Type B pancreatic cell (in vitro differentiated cells): Measurements from ENCODE around the gene RALGPS1. TPM values are rescaled to one million over a fixed set of nuclear protein-coding genes. Genes with fewer than 3 reads are reported as not detected.

Experiments
- DNase-seq: peaks from one replicate; pipeline ENCODE4 v3.0.0; 2021; ENCODE audit warnings: mixed read lengths; ENCODE audit not compliant: unreplicated experiment; ENCODE audit errors: extremely low spot score
- H3K27ac Mint-ChIP-seq: 2 replicates; pipeline ENCODE4 v1.8.0; 2021; ENCODE audit warnings: mild to moderate bottlenecking, mixed read lengths
- H3K27me3 Mint-ChIP-seq: 2 replicates; pipeline ENCODE4 v1.8.0; 2021; ENCODE audit warnings: mixed read lengths
- H3K36me3 Mint-ChIP-seq: 2 replicates; pipeline ENCODE4 v1.8.0; 2021; ENCODE audit warnings: mixed read lengths
- H3K4me1 Mint-ChIP-seq: one replicate; pipeline ENCODE4 v1.8.0; 2021; ENCODE audit warnings: mixed read lengths; ENCODE audit not compliant: unreplicated experiment
- H3K4me3 Mint-ChIP-seq: 2 replicates; pipeline ENCODE4 v1.8.0; 2021; ENCODE audit warnings: mild to moderate bottlenecking, mixed read lengths
- H3K9me3 Mint-ChIP-seq: 2 replicates; pipeline ENCODE4 v1.8.0; 2021; ENCODE audit warnings: mixed read lengths
- total RNA-seq: library from RNA; stranded (reverse); gene quantifications from 2 replicates; pipeline ENCODE4 v1.2.1, GENCODE V29; 2021; ENCODE audit warnings: low replicate concordance
- TF ChIP-seq, protein P1 (sequence below): fragments of 200-600 bp; sonication (generic); conservative IDR thresholded peaks from 2 replicates; pipeline ENCODE4 v1.5.0; 2021; ENCODE audit warnings: antibody characterized with exemption, mild to moderate bottlenecking

Gene RALGPS1
- total RNA-seq, 1 donor from 2014 or later: 16.7 TPM

DNA sequence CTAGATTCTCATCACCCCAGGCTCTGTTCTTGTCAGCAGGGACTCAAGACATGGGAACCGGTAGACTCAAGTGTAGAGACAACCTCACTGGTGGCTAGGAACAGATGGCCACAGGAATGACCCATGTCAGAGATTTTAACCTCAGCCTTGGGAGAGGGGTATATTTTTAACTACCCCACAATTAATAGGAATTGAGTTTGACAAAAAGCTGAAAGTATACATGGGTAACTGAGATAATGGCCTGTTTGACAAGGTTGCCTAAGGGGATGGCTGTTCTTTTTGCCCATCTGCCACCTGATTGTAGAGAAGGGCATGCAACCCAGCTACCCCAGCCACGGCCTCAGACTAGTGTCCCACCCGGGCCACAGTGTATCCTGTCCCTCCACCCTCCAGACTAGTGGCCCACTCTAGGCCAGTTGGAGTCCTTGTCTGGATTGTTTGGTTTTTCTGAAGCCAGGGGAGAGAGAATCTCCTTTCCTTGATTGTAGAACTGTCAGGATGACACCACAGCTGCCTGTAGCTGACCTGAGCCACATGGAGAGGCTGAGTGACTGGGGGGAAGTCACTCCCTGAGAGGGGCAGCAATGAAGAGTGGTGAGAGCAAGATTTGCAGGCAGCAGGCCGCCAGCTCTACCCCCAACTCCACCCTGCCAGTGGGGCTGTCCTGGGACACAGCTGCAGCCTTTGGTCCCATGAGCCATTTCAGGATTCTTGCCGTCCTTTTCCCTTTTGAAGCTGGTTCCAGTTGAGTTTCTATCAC lies 222.5 kb downstream of the RALGPS1 start:
- Mint-ChIP-seq H3K27ac (no peak overlapping the region), H3K4me1 (peaks cover 27% of the 10 kb centered on the region), H3K36me3 (no peaks in the 10 kb centered on the region), H3K27me3 (no peaks in the 10 kb centered on the region), H3K4me3 (no peak overlapping the region), H3K9me3 (no peaks in the 10 kb centered on the region)
- peak; percentile 54 for DNase-seq
- TF ChIP-seq, protein P1, sequence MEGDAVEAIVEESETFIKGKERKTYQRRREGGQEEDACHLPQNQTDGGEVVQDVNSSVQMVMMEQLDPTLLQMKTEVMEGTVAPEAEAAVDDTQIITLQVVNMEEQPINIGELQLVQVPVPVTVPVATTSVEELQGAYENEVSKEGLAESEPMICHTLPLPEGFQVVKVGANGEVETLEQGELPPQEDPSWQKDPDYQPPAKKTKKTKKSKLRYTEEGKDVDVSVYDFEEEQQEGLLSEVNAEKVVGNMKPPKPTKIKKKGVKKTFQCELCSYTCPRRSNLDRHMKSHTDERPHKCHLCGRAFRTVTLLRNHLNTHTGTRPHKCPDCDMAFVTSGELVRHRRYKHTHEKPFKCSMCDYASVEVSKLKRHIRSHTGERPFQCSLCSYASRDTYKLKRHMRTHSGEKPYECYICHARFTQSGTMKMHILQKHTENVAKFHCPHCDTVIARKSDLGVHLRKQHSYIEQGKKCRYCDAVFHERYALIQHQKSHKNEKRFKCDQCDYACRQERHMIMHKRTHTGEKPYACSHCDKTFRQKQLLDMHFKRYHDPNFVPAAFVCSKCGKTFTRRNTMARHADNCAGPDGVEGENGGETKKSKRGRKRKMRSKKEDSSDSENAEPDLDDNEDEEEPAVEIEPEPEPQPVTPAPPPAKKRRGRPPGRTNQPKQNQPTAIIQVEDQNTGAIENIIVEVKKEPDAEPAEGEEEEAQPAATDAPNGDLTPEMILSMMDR: no peak

DNA sequence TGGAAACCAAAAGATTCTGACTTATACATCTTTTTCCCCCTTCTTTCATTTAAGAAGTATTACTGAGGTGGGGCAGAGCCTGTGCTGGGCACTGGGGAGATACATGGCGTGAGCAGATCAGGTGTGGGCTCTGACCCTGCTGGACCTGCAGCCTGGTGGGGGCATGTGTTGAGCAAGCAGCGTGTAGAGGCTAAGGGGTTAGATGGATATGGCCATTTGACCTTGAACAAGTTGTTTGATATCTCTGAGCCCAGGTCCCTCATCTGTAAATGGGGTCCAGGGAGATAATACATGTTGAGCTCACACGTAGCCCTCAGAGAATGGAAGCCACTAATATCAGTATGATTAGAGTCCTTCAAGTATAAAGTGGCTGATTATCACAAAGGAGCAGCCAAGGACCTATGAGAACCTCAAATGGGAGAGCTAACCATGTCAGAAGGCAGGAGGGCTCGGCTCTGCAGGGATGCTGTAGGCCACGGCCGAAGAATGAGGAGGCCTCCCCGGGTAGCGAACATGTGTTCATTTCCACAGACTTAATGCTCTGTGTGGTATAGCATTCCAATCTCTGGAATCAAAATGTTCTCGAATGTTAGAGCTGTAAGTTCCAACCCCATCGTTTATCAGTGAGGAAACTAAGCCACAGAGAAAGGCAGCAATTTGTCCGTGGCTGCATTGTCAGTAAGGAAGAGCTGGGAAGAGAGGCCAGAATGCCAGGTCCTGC lies 223.2 kb downstream of the RALGPS1 start:
- TF ChIP-seq, protein P1: no peak
- no peaks in the 10 kb centered on the region for H3K36me3 Mint-ChIP-seq
- no peak for DNase-seq
- H3K4me1 Mint-ChIP-seq: peaks cover 23% of the 10 kb centered on the region
- no peaks in the 10 kb centered on the region for H3K9me3 Mint-ChIP-seq
- no peak overlapping the region for H3K27ac Mint-ChIP-seq
- H3K4me3 Mint-ChIP-seq: no peak overlapping the region
- no peaks in the 10 kb centered on the region for H3K27me3 Mint-ChIP-seq

DNA sequence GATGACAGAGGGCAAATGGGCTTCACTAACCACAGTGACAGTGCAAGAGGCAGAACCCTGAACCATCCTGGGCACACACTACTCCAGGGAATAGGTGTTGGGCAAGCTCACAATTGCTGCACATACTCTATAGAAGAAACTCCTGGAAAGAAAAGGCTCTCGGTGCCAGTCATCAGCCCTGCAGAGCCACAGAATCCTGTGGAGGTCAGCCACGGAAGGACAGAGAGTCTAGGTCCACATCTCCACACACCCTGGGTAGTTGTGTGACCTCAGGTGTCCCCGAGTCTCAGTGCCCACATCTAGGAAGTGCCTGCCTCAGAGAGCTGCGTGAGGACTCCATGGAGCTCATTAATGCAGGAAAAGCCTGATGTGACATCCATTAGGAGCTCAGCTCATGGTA lies 223.9 kb downstream of the RALGPS1 start:
- Mint-ChIP-seq H3K9me3 (no peaks in the 10 kb centered on the region), H3K4me1 (peaks cover 19% of the 10 kb centered on the region), H3K27me3 (no peaks in the 10 kb centered on the region), H3K36me3 (no peaks in the 10 kb centered on the region), H3K4me3 (no peak overlapping the region), H3K27ac (no peak overlapping the region)
- TF ChIP-seq, protein P1: no peak
- no peak for DNase-seq

DNA sequence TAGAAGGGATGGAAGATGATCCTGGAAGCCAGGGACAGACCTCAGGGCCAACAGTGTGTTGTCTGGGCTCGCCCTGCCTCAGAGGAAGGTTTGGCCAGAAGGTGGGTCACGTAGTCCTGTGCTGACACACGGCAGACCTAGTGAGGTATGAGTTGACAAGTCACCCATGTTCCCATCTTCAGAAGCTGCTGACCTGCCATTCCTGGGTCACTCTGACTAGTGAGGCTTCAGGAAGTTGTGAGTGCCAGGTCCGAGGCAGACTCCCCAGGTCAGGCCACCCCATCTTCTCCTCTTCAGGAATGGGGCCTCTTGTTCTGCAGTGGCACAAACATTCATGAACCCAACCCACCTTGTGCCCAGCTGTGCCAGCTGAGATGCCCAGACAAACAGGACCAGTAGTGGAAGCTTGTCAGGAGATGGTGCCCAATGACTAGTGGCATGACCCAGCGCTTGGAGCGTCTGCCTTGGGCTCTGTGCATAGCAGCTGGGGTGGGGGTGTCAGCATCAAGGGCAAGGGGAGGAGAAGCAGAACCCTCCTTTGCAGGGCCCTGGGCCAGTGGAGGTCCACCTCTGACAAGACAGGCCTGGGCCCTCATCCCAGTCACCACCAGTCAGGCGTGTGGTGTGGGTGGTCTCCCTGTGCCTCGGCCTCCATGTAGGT lies 224.6 kb downstream of the RALGPS1 start:
- Mint-ChIP-seq H3K4me1 (peaks cover 13% of the 10 kb centered on the region), H3K27me3 (no peaks in the 10 kb centered on the region), H3K9me3 (no peaks in the 10 kb centered on the region), H3K36me3 (no peaks in the 10 kb centered on the region), H3K4me3 (no peak overlapping the region), H3K27ac (no peak overlapping the region)
- TF ChIP-seq, protein P1: no peak
- peak; percentile 49 for DNase-seq

DNA sequence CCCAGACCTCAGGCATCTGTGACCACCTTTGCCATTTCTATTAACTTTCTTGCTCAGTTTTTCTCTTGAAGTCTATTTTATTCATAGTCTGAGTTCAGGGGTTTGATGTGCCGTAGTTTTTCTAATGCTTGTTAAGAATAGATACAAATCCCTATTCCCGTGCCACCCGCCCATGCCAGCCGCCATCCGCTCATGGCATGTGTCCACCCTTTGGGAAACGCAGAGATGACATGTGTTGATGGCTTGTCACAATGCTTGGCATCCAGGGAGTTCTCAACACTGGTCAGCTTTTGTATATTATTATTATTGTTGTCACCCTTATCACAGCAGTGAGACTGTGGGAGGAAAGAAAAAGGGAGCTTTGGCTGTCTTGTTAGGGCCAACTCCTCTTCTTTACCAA lies 225.2 kb downstream of the RALGPS1 start:
- Mint-ChIP-seq H3K27ac (no peak overlapping the region), H3K27me3 (no peaks in the 10 kb centered on the region), H3K9me3 (no peaks in the 10 kb centered on the region), H3K36me3 (no peaks in the 10 kb centered on the region), H3K4me1 (peaks cover 11% of the 10 kb centered on the region), H3K4me3 (no peak overlapping the region)
- peak; percentile 54 for DNase-seq
- TF ChIP-seq, protein P1: no peak
